ENCODE data around the gene YARS1. TPM values are rescaled to one million over a fixed set of nuclear protein-coding genes. Genes with fewer than 3 reads are reported as not detected.

YARS1 gene
- total RNA-seq, 4 donors from 2014 or later, result 36.6 to 67.7 (median 42.4) TPM

DNA sequence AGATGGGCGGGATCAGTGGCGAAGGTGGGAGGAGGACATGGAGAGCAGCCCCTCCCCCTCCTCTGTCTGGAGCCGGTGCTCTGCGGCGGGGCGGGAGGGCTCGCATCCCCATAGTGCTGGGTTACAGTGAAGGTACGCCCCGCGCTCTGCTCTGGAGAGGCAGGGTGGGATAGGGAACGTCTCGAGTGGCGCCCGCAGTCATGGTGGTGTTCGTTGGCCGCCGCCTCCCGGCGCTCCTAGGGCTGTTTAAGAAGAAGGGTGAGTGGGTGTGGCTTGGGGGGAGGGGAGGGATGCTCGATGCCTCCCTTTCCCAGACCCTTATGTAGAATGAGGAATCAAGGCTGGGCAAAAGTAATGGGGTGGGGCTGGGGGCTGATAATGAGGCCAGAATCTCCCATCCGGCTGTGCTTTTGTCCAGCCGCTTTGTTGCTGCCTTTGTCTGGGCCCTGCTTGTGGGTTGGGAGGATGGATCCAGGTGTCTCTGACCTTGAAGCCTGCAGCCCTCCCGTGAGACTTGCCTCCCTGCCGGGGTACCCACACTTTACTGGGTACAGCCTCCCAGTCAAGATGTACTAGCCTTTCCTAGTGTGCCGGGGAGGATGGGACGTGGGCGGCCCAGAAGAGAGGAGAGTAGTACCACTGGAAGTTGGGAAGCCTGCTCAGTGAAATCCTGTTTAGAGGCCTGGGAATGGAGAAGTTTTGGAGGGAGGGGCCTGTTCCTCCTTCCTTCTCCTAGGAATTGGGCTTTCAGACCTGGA, 51.4 kb downstream of the YARS1 start:
- no peak for TF ChIP-seq CTCF (IDR thresholded peaks at IDR 0.05; ENCODE audit: low read depth)

GRCh38 chr1:32764826-32765569, 52.2 kb downstream of the YARS1 start:
- no peak for TF ChIP-seq CTCF (IDR thresholded peaks at IDR 0.05; ENCODE audit: low read depth)

GRCh38 chr1:32763221-32763620, 53.9 kb downstream of the YARS1 start:
- TF ChIP-seq CTCF (IDR thresholded peaks at IDR 0.05; ENCODE audit: low read depth), result no peak

GRCh38 chr1:32761936-32762335, 55.2 kb downstream of the YARS1 start:
- no peak for TF ChIP-seq CTCF (IDR thresholded peaks at IDR 0.05; ENCODE audit: low read depth)

GRCh38 chr1:32761253-32761877, 55.8 kb downstream of the YARS1 start:
- no peak for TF ChIP-seq CTCF (IDR thresholded peaks at IDR 0.05; ENCODE audit: low read depth)

DNA sequence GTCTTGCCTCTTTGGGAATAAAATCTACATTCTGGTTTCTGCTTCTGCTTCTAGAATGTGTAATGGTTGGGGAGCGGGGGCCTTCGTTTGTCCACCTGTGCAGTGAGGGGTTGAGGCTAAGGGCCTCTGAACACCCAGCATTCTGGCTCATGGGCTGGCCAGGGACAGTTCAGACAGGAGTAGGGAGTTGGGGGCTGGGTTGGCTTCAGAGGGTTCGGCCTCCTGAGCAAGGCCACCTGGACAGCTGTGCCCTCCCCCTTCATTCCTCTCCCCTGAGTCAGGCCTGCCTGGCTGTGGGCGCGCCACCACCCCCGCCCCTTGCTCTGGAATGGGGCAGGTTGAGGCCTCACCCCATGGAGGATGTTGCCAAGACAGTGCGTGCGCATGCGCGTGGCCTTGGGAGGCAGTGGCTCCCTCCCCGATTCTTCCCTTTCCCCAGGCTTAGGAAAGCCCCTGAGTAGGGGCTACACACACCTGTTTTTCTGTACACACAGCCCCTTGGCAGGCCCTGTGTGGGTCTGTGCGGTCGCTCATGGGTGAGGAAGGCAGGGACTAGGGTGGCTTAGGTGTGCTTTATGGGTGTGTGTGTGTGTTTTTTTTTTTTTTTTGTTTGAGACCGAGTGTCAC, 57.0 kb downstream of the YARS1 start:
- no peak for TF ChIP-seq CTCF (IDR thresholded peaks at IDR 0.05; ENCODE audit: low read depth)

Data from subcutaneous adipose tissue (tissue), 4 donors.